ENCODE results near the gene FILIP1L.

Gene FILIP1L

DNA sequence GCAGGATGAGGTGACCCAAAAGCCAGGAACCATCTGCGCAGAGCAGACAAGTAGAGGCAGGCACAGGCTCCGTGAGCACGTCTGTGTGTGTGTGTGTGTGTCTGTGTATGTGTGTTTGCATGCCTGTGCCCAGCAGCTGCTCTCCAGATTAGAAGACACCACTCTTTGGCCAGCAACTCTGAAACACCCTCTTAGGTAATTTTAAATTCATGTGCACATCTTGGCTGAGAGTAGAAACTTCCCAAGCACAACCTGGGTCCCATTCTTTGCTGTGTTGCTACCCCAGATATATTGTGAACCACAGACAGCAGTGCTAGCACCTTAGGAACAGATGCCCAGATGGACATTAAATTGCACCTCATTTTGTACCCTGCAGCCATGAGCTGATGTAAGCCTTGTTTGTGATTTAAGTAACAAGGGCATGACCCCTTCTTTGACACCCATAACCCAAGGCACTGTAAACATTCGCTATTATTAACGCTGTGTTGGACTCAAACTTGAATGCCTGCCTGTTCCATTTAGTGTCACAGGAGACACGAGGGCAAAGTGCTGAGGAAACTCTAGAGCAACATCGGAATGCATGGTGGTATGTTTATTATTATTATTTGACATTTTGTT lies at the start of gene FILIP1L:
TSS of gene FILIP1L (minus strand) at position 89 of the 618 bp plus-strand sequence.
- DNase-seq, result no peak

DNA sequence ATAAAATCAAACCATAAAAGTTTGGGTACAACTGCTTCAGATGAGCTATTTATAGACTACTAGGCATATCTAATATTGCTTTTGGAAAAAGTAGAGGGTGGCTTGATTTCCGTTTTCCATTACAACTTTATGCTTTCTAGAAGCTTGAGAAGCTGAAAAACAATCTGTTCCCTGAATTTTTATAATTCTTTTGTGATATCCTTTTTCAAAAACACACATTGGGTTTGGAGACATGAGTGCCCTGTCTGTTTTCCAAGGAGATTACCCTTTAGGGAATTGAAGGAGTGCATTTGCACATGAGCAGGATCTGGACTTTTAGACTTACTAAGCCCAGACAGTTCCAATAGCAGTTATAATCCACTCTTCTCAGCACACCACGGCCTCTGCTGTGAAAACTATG lies 49.5 kb upstream of the FILIP1L start:
- no peak for DNase-seq

DNA sequence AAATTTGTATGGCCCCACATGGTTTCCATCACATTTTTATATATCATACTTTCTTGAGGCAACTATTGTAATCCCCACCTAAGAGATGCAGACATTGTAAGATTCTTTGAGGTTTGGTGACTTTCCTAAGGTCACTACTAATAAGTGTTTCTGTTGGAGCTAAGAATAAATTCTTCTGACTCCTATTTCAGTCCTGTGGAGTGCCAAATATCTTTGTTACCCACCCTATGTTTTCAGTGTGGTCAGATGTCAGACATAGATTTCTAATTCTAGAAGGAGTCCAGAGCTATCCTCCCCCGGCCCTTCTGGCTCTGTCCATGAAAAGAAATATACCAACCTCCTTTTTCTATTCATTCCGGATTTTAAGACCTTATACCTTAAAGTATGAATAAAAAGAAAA lies 46.2 kb upstream of the FILIP1L start:
- DNase-seq, result no peak

DNA sequence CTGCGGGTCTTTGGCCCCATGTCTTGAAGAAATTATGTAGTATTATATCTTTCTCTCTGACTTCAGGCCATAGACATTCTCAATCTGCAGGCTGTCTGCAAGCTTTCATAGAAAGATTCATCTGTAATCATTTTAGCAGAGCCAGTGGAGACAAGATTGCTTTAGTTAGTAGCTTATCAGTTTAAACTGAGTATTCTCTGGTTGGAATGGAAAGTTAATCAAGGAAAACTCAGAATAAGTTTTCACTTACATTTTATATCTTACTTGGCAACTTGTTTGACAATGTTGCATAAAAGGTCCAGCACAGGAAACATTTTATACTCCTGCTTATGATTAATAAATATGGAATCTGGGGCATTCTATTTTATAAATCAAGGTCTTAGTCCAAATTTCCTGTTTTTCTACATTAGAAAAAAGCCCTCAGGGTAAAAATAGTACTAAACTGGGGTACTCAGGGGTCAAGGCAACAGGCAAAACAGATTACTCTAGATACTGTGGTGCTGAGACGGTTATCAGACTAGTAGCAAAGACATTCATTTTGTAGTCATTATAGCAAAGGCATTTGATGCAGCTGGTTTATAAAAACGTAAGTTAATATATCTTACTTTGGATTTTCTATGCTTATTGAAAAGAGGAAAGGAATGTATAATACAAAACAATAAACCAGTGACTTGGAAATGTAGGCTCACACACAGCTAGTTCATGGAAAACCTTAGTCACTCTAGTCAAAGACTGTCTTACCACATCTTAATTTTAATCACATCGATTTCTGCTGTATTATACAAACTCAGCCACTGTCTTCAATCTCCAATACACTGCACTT lies 45.2 kb upstream of the FILIP1L start:
- DNase-seq, result peak; percentile 5

DNA sequence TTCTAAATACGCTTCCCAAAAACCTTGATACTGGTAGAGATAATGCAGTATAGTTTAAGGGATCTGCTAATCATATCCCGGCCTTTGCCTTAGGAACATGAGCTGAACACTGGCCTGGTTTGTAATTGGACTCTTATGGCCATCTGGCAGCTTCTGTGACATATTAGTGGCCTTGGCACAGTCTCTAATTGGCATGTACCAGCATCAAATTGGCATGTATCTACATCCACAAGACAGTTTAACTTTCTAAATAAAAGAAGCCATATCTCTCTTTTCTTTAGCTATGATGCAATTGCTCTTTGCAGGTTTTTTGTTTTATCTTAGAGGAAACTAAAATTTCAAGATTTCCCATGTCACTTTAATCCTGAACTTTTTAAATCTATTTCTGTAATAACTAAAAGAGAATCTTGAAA lies 44.6 kb upstream of the FILIP1L start:
- no peak for DNase-seq

DNA sequence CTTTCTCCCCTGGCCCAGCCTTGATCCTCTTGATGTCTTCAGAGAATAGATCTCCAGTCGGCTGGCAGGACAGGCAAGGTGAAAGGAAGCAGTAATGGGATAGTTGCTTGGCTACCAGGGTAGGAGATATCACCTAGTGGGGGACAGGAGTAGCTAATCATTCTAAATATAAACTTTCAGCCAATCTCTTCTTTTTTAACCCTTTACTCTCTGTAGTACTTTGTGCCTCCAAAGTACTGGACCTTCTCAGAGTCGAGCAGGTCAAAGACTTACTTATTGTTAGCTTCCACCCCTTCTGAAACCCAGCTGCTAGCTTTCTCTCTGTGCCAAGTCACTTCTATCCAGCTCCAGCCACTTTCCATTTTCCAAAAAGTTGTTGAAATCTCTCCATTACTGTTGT lies 43.4 kb upstream of the FILIP1L start:
- no peak for DNase-seq

DNA sequence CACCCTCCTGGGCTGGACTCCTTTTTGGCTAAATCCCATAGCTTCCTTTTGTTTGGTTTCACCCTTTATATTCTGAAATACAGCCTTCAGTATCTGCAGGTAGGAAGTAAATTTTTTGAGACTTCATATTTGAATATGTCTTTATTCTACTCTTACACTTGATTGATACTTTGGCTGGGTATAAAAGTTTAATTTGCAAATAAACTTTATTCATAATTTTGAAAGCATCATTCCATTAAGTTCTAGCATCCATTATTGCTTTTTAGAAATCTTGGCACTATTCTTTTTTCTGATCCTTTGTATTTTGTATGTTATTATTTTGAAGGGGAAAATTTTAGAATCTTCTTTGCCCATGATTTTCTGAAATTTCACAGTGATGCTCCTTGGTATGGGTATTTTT lies 41.3 kb upstream of the FILIP1L start:
- no peak for DNase-seq

DNA sequence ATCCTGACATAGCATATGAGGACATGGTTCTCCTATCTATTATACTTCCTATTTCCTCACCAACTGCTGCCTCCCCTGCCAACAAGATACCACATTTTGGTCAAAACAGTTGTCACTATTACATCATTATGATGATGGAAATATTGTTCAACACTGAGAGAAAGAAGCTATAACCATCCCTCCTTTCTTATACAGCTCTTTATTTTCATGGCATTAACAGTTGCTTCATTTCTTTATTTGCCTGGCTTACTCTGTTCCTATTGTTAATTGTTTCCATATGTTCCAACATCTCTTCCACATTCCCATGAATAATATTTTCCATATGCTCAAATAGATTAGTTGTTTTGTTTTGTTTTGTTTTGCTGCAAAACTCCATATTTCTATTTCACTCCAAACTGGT lies 40.8 kb upstream of the FILIP1L start:
- DNase-seq, result no peak

DNA sequence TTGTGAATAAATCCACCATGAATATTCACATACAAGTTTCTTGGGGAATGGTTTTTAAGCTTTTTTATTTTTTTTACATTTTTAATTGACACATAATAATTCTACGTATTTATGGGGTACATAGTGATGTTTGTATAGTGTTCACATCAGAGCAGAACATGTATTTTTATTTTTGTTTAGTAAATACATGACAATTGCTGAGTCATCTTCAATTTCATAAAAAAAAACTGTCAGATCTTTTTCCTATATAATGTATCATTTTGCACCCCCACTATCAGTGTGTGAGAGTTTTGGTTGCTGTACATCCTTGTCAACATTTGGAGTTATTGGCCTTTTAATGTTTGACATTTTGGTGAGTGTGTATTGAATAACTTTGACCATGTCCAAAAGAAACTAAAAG lies 39.9 kb upstream of the FILIP1L start:
- DNase-seq, result no peak

DNA sequence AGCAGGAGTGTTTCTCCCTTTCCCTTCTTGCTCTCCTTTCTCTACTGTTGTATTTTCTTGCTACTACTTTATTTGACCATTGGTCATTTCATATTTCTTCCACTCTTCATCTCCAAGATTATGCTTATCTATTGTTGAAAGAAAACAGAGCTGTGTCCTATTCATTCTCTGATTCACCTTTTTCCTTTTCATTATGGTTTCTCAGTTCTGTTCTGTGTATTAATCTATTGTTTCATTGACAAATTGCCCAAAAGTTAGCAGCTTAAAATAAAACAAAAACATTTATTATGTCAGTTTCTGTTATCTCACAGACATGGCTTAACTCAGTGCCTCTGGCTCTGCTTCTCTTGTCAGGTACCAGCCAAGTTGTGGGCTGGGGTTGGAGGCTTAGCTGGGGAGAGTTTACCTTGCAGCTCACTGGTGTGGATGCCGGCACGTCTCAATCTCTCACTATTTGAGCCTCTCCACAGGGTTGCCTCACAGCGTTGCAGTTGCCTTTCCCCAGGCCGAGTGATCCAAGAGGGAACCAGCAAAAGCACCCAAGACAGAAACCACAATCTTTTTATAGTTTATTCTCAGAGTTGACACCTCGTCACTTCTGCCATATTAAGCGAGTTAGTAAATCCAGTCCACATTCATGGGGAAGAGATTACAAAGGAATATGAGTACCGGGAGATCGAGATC lies 36.9 kb upstream of the FILIP1L start:
- DNase-seq, result no peak

DNA sequence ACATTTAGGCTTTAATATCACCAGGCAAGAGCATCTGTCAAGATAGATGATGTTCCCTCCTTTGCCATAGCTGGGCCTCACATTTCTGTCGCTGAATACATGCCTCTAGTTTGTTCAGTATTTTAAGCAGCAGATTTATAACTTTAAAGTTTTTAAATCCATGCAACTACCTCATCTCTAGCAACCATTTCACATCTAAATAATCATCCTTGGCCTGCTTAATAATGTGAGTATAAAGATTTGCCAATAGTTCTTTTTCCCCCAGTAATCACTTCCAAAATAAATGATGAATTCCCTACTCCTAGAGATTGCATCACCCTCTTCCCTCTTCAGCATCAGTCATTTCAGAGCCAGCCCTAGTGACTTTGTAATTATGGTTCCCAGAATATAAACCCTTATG lies 36.2 kb upstream of the FILIP1L start:
- no peak for DNase-seq

DNA sequence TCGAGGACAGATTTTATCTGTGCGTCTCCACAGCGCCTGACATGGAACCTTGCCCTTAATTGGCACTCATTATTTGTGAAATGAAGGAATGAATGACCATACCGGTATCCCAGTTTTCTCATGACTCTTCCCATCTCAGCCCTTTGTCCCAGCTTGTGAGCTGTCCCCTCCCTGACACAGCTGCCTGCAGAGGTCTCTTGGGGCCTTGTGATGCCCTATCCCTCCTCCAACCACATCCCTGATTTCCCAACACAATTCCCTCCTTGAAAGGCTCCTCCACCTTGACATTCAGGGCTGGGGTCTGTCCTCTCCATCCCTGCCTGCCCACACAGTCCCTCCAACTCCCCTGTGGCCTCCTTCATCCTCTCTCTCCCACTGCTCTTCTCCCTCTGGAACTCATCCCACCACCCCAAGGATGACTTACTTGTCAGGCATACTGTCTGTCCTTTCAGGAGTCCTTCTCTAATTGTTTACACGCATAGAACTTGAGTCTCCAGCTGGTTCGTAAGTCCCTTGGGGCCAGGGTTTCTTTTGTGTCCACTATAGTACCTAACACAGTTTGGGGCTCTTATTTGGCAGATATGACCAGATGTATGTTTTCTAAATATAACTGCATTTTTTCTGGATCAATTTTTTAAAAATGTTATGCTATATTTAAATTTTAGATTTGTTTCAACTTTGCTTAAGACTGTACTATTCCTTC lies 35.6 kb upstream of the FILIP1L start:
- DNase-seq, result no peak

DNA sequence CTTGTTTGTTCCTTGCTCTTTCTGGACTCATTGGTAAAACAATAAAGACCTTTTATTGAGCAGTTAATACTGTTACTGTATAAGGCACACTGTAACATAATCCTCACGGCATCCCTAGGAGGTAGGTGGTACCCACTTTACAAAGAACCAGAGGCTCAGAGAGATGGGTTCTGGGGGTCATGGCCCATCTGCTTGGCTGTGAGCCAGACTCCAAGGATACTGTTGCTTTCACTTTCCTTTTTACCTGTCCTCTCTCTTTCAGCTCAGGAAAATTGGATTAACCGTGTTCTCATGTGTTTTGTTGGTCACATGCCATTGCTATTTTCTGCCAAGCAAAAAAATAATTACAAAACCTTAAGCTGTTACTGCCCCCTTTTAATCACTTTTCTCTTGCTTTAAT lies 34.8 kb upstream of the FILIP1L start:
- no peak for DNase-seq

DNA sequence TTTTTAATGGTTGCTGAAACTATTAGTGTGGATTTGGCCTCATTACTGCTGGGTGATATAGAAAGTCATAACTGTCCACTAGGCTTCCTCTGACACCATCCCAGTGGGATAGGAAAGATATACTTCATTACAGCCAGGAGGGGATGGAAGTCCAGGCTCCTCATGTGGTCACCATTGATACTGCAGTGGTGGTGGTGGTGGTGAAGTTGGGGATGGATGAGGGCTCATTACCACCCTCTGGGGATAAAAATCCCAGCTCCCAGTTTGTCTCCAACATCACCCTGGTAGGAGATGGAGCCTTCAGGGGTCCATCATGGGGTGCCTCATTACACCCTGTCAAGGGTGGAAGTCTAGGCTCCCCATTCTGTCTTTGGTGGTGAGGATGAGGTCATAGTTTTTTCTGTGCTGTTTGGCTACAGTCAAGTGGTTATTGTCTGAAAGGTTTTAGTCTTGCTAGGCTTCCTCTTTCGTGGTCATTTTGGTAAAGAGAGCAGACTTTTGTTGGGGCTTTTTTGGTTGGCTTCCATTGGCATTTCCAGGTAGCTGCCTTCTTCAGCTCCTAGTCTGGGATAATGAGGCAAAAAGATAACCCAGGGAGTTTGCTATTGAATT lies 30.1 kb upstream of the FILIP1L start:
- DNase-seq, result peak; percentile 3

DNA sequence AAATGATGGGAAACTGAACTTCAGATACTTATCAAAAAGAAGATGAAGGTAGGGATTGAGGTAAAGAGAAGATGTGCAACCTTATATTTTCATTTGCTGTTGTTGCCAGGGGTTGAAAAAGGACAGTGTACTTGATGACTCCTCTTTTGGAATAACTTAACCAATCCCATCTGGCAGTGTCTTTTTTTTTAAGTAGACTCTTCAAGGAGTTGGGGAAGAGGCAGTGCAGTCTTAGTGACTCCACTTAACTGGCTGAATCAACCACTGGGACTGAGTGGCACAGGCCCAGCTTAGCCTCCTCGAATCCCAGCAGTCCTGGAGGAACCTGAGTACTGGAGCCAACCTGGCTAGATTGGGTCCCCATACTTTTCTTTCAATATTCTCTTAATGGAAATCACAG lies 27.3 kb upstream of the FILIP1L start:
- no peak for DNase-seq

DNA sequence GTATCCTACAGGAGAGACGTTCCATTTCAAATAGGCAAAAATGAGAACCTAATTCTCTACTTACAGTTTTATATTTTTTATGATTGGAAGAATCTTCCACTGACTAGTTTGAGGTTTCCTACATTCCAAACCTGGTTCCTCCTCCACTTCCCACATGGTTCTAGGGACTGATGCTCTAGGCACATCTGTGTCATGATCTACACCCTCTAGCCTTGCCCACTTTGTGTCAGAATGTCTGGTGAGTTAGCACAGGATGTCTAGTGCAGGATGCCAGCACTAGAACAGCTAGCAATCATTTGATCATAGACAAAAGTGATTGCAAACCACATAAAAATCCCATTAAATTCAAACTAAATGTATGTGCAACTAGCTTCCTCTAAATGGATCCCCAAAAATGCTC lies 26.7 kb upstream of the FILIP1L start:
- no peak for DNase-seq

DNA sequence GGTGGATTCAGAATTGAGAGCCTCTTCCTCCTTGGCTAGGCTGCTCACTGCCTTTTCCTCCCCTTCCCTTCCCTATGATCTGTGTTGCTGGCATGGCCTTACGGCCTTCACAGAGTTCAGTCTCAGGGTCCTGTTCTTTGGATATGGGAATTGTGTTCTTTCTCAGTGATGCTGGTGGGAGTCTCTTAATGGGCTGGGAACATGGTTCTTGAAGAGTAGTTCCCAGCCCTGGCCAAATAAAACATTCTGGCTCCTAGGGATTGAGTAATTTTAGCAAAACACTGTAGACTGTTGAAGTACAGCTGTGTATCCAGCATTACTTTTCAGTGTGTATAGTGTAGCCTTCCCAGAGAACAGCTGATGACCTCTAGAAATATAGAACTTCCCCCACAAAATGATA lies 22.6 kb upstream of the FILIP1L start:
- no peak for DNase-seq

DNA sequence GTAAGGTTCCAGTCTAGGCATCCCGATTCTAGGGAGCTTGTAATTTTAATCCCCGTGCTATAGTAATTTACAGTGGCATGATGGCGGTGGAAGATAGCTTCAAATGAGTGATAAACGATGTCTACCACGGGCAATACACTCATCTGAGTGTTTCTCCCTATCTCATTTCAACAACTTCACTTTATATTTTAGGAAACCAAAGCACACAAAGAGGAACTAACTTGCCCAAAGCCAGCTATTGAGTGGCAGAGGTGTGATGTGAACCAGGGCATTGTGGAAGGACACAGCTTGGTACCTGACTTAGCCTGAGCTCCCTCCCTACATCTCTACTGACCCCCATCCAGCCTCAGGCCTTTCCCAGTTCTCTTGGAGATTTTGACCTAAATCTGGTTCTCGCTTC lies 16.9 kb upstream of the FILIP1L start:
- no peak for DNase-seq

DNA sequence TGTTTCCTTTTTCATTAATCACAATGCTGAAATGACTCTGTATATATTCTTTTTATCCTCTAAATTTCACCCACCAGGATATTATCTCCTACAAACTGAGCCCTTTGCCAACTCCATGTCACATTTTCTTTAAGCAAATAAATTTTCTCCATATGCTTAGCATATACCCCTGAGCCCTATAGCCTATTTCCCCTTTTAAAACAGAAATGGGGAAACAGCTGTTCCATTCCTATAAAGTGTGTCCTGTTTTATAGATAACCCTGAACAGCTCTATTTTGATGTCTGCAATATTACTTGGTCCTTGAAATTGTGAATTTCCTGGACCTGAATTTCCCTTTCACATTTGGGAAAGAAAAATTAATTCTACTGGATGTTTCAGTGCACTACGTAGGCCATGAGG lies 15.6 kb upstream of the FILIP1L start:
- DNase-seq, result no peak

DNA sequence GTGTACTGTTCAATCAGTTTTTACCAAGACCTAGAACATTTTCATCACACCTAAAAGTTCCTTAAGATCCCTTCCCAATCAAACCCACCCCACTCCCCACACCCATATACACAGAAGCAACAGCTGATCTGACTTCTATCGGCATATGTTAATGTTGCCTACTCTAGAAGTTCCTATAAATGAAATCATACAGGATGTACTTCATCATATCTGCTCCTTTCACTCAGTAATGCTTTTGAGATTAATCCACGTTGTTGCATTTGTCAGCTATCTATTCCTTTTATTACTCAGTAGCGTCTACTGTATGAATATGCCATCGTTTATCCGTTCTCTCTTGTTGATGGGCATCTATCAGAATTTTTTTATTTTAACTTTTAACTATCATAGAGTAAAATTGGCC lies 14.3 kb upstream of the FILIP1L start:
- DNase-seq, result peak; percentile 21

DNA sequence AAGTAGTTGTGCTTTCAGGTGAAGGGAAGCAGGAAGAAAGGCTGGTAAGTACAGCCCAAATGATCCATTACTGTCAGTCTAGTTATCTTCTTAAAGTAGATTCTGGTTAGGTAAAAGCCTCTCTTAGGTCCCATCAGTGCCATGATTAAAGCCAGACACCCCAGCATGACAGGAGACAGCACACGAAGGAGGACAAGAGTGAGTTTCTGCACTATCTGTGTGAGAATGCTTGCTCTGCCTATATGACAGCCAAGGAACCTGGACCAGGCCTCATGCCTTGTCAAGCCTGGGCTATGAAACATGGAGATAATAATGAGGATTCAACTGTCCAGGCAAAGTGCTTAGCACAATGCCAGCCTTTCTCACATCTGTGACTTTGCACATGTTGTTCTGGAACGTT lies 13.5 kb upstream of the FILIP1L start:
- DNase-seq, result no peak

DNA sequence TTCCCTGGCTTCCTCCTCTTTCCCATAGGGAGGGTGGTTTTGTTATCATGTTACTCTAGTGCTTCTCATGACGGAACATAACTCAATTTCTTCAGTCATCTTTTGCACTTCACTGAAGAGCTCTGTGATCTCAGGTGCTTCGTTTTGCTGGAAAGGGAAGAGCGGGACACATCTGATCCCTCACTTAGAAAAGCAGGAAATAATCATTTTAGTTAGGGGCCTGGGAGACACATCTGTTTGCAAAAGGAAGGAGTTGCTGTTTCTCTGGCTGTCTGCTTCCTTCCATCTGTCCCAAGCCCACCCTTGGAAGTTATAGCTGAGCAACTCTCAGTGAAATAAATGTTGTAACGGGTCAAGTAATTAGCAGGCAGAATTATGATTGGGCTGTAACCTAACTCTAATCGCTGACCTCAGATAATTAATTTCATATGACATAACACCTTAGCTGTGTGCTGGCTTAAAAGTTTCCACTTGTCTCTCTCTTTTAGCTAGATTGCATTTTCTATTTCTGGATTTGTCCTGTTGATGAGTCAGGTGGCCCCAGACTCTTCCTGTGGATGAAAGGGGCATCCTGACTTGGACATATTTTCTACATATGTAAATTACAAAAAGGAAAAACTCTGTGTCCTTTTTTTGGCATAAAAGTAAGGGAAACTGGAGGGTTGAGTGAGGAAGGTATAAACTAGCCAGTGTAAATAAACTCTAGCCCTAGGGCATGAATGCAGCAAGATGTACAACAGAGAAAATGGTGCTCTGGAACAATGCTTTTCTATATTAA lies 11.0 kb upstream of the FILIP1L start:
- DNase-seq, result no peak
